GM06990 (cell line): ENCODE data around the gene GRM1.

Experiments
- DNase-seq: peaks from one replicate; pipeline ENCODE4 v3.0.0-alpha.2; 2011; ENCODE audit not compliant: insufficient read length; ENCODE audit errors: extremely low read depth
- H3K27me3 ChIP-seq: replicated peaks from 2 replicates; pipeline ENCODE4 v1.6.0; 2011; ENCODE audit warnings: low read length; ENCODE audit not compliant: control insufficient read depth, insufficient read depth
- H3K36me3 ChIP-seq: 2 replicates; pipeline ENCODE4 v1.5.1; 2011; ENCODE audit warnings: low read length; ENCODE audit not compliant: control insufficient read depth, insufficient read depth
- H3K4me3 ChIP-seq: replicated peaks from 2 replicates; pipeline ENCODE4 v1.5.1; 2011; ENCODE audit warnings: low read depth, mild to moderate bottlenecking, control low read depth, low read length
- CTCF ChIP-seq: IDR thresholded peaks from 2 replicates; pipeline ENCODE4 v1.5.1; 2011; ENCODE audit warnings: low read length, control low read depth, mild to moderate bottlenecking, inconsistent platforms; ENCODE audit not compliant: insufficient read depth, poor library complexity, severe bottlenecking

Gene GRM1

GRCh38 chr6:146287691-146288369, 259.0 kb downstream of the GRM1 start:
- Histone ChIP-seq H3K36me3 (no peaks in the 10 kb centered on the region), H3K27me3 (no peaks in the 10 kb centered on the region), H3K4me3 (no peak overlapping the region)
- no peak for TF ChIP-seq CTCF
- no peak for DNase-seq

DNA sequence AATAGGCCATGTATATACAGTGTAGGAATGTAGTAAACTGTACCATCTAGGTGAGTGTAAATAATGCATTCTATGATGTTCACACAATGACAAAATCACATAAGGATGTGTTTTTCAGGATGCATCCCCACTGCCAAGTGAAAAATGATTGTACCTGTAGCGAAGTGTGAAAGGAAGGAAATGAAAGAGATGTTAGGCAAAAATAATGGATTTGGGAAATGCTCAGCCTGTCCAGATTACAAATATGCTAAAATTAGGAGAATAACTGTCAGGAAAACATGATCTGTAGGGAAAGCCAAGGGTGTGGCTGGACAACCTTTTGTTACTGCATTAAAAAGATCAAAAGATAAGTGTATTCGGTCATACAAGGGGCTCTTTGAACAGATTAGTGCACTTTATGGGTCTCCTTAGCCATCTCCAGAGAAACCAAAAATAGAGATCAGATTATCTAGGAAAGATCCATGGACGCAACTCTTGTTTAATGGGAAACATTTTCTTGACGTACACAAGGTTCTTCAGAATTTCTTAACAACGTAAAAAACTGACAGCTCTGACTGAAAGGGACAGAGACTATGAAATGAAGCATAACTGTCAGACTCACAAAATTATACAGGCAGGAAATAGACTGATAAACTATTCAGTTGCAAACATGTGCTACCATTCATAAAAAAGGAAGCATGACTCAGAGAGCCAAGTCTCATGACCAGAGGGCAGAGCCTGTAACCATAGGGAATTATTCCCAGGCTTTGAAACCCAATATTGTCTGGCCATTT, 261.1 kb downstream of the GRM1 start:
- no peak for DNase-seq

GRCh38 chr6:146290589-146290901, 261.7 kb downstream of the GRM1 start:
- TF ChIP-seq CTCF: no peak
- Histone ChIP-seq H3K27me3 (no peaks in the 10 kb centered on the region), H3K4me3 (no peak overlapping the region), H3K36me3 (no peaks in the 10 kb centered on the region)
- DNase-seq: no peak

More for the DNA sequence above, 261.1 kb downstream of the GRM1 start:
- Histone ChIP-seq H3K36me3 (no peaks in the 10 kb centered on the region), H3K4me3 (no peak overlapping the region), H3K27me3 (no peaks in the 10 kb centered on the region)
- no peak for TF ChIP-seq CTCF

GRCh38 chr6:146292506-146292905, 263.6 kb downstream of the GRM1 start:
- Histone ChIP-seq H3K27me3 (no peaks in the 10 kb centered on the region), H3K36me3 (no peaks in the 10 kb centered on the region), H3K4me3 (no peak overlapping the region)
- TF ChIP-seq CTCF: no peak
- no peak for DNase-seq

- TF ChIP-seq CTCF: no peak
- DNase-seq: no peak
- H3K4me3 ChIP-seq: no peak overlapping the region
- no peaks in the 10 kb centered on the region for H3K36me3 ChIP-seq
- no peaks in the 10 kb centered on the region for H3K27me3 ChIP-seq
Observed at GRCh38 chr6:146295695-146296094, 266.8 kb downstream of the GRM1 start.
